Measurements from ENCODE around the gene TBC1D7.
"Not testable (repeated sequence)": the region's sequence is repeated elsewhere in the genome, so short reads cannot be mapped to it uniquely, and the experiment has no call there.

Gene TBC1D7

DNA sequence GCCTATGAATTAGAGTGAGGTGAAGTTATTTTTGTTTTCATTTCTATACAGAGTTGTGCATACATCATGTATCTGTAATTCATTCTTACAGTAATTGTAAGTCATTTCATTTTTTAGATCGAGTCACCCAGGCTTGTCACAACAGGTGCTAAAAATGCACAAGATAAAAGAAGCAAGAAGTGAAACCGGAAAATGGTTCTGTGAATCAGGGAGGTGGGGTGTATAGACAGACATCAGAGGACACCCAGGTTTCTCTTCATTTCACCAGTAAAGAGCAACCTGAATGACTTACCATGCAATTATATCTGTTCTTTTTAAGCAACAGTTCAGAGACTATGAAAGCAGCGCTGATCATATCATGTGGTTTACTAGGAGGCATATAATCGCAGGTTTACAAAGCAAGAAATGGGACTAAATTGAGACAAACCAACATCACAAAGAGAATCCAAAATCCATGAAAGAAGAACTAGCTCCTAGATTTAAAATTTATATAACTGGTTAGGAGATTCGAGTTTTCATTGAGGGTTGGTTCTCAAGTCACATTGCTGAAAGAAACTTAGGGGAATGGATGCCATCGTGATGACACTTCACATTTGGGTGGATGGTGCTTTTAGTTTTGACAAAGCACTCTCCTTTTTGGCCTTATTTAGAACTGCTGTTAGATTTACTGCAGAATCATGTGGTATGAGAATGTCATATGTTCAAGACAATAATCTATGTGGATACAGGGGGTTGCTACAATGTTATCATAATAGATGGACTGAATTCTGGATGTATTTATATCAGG is 27.9 kb upstream of the TBC1D7 start:
- peak; percentile 40 for DNase-seq (ENCODE audit: low read depth)

DNA sequence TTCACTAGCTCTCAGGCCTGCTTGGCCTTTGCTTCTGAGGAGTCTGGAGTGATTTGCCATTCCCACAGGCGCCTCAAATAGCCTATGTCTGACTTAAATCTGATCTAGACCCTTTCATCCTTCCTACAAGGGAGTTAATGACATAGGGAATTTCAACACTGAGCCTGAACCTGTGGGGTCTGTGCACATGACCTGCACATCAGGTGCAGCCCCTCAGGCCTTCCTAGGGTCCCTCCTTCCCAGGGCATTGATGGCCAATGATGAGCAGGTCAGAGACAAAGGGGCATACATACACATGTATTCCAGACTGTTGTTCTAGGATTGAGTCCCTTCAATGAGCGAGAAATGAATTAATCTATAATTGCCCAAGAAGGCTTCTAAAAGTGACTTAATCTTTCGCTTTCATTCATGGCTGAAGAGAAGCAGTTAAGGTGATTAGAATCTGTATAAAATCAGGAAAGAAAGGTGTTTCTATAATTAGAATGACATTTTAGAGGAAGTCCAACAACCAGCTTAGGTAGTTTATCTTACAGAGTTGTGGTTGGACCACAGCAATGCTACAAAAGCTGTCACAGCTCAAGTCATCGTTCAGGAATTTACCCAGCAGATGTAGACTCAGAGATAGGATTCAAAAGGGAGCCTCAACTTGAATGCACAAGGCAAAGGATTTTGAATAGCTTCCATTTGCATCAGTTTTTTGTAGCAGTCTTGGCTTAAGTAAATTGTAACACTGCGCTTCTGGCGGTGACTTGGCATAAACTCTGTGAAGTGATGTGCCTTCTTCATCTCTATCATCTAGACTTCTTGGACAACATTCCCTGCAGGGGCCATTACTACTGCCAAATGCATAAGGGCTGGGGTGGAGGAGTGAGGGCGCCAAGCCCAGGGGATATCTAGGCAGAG is 27.0 kb upstream of the TBC1D7 start:
- DNase-seq (ENCODE audit: low read depth) = peak; percentile 98

DNA sequence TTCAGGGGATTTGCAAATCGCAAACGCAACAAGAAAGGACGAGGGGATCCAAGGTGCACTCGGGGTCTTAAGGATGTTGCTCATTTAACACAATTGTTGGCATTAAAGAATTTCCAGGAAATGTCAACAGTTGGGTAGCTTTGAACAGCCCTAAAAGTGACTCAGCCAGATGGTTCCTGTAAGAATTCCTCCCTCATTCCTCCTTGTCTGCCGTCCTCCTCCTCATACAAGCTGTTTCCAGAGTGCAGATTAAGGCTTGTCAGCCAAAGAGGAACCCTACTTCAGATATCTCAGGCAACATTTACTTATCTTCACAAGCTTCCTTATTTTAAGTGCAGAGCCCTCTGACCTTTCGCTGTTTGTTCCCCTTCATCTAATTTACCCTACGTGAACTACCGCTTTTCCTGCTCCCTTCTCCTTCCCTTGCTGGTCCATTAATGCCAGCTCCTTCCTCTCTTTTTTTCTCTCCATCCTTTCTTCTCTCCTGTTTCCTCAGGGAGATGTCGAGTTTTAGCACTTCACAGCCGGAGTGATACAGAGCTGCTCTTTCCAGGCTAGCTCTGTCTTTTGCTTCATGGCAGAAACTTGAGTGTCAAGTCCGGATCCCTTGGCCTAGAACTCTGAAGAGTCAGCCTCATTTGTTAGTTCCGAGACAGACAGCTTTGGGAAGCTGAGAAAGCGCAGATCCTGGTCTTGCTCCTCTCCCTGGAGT is 26.1 kb upstream of the TBC1D7 start:
- peak; percentile 84 for DNase-seq (ENCODE audit: low read depth)

DNA sequence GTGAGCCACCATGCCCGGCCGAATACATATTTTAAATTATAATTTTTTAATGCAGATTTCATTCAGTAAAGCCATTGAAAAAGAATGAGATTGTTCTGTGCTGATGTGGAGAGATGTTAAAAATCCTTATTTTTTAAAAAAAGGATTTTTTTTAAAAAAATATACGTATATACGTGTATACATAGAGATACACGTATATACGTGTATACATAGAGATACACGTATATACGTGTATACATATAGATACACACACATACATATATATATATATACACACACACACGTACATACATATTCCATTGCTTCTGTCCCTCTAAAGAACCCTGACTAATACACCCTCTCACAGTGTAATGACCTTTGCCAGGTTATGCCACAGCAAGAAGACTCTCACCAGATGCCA is 23.8 kb upstream of the TBC1D7 start:
- no peak for DNase-seq (ENCODE audit: low read depth)

DNA sequence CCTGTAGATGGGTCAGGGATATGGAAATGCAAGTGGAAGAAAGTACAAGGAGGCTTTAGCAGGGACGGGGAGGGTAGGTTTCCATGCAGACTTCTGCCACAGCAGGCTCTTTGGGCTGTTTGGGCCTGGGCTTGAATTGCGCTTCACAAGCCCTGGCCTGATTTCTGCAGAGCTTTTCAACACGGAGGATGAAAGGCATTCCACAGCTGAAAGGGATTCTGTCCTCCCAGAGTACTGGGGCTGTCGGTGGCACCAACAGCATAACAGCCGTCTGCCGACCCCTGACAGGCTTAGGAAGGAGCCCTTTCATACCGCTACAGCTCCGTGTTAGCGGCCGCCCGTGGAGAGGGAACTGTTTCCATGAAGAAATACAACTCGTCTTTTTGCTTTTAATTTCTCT is 22.9 kb upstream of the TBC1D7 start:
- DNase-seq (ENCODE audit: low read depth) = no peak

DNA sequence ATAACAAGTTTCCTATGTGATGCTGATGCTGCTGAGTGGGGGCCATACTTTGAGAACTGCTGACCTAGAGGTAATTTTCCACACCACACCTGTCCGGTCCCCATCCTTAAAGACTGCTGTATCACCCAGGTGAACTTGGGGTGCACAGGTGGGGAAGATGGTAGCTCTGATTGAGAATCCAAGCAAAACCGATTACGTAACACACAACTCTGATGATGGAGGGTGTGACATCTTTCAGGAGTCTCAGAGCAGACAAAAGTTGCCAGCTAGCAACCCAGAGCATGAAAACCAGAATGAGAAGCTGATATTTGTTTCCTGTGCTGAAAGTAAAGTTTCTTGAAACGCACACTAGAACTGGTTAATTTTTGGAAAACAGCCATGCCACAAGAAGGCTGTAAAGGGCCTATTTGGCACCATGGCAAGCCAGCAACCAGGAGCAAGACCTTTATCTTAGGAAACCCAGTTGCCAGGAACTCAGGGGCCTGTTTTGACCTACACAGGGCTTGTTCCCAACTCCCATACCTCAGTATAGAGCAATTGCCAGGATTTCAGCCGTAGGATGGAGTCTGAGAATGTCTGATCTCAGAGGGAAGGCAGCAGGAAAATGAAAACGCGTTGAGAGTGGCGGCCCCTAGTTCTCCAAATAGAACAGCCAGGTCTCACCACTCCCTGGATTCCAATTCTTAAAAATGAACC is 21.6 kb upstream of the TBC1D7 start:
- DNase-seq (ENCODE audit: low read depth) = no peak

DNA sequence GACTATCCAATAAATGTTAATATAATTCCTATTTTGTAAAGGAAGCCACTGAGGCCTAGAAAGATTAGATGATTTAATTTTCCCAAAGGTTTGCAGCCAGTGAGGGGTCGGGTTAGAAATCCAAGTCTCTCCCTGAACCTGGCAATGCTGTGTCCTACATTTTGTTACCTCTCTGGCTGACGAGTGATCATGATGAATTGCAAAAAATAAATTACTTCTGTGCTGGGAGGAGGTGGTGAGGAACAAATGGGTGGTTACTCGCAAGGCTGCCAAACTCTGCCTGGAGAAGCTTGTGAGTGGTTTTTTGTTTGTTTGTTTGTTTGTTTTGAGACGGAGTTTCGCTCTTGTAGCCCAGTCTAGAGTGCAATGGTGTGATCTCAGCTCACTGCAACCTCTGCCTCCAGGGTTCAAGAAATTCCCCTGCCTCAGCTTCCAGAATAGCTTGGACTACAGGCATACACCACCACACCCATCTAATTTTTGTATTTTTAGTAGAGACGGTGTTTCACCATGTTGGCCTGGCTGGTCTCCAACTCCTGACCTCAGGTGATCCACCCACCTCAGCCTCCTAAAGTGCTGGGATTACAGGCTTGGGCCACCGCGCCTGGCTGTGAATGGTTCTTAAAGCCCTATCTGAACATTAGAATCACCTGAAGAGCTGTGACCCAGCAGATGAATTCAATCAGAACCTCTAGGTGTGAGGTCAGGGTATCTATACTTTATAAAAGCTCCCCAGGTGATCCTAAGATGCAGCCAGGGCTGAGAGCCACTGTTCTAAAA is 20.2 kb upstream of the TBC1D7 start:
- DNase-seq (ENCODE audit: low read depth) = no peak

DNA sequence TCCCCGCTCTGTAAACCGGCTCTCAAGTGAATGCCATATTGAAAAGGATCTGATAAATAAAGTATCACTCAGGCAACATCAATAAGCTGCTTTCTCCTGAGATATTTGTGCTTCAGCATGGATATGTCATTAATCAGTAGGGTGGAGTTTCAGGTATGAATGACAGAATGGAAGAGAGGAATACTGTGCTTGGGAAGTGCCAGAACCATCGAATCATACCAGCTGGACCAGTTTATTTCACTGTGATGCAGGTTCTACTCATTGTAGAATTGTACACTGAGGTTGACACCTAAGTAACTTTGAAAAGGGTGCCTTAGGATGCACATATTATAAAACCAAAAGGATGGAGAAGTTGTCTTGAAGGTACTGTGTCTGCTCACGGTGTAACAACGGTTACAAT is 17.9 kb upstream of the TBC1D7 start:
- DNase-seq (ENCODE audit: low read depth) = no peak

DNA sequence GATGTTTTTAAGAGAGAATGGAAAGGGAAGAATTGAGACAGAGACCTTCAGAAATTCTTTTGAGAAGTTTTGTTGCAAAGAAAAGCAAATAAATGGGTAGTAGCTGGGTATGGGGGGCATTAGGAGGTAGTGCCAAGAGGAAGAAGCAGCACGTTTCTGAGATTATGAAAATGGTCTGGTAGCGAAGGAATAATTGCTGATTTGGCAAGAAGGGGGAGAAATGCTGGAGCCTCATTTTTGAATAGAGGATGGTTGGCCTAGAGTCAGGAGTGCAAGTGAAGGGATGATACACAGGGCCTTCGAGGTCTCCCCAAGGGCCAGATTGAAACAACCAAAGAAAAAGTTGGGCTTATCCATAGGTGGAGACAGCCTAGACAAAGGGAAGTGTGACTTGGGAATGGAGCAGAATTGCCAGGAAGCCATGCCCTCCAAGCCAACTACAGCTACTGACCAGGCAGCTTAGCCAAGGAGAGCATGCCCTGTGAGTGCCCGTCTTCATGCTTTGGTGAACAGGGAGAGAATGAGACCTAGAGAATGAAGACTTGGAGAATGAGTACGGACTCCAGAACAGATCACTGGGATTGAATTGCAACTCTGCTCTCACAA is 14.2 kb upstream of the TBC1D7 start:
- DNase-seq (ENCODE audit: low read depth) = no peak

DNA sequence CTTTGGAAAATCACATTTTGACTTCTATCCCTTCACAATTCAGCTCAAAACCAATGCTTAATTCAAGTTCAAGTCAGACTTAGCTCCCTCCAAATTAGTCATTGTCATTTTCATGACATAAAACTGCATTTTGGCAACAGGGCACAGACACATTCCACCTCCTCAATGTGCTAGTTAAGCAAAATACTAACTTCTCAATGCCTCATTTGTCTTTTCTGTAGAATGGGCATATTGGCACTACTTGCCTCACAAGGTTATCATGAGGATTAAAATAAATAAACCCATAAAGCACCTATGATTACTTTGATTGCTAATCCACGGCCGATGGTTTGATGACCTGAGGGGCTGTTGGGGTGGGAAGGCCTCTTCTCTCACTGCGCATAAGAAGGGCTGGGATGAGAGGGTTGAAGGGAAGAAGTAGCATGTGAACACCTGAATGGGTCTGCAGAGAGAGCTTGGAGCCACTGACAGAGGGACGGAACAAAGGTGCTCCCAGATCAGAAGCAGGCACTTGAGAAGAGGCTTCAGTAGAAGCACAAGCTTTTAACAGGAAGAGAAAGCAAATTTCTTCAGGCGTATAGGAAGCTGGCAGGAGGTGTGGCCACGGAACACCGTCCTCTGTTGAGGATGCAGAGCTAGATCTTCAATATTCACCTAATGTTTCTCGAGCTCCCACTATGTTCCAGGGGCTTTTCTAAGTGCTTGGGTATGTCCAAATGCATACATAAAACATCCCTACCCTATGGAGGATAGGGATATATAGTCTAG is 11.7 kb upstream of the TBC1D7 start:
- DNase-seq (ENCODE audit: low read depth) = no peak

DNA sequence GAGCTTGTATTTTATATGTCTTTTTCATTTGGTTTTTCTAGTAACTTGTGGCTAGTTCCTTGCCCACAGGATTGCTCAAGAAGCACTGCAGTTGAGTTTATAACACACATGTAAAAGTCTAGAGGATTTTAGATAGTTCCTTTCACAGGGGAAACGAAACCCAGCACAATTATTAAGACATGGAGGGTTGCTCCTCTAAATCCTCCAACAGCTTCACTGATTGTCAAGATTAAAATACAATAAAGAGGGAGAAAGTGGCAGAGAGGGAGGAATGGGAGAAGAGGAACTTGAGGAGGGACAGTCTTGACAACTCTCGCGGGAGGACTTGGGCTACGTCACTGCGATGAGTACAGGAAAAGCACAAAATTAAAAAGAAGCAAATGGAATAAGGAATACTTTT is 9.7 kb upstream of the TBC1D7 start:
- no peak for DNase-seq (ENCODE audit: low read depth)

DNA sequence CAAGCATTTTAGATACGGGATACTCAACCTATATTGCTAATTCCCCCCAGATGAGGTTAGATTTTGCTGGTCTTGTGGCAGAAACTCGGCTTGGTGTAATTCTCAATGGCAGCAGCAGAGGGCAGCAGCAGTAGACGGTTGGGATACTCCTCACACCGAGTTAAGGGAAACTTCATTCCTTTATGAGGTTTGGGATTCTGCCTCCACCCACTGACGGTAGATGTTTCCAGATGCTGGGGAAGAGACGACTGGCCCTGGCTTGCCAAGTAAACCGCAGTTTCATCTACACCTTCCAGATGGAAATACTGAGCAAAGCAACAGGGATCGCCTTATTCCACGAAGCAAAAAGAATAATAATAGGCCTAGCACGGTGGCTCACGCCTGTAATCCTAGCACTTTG is 8.2 kb upstream of the TBC1D7 start:
- DNase-seq (ENCODE audit: low read depth) = peak; percentile 78

DNA sequence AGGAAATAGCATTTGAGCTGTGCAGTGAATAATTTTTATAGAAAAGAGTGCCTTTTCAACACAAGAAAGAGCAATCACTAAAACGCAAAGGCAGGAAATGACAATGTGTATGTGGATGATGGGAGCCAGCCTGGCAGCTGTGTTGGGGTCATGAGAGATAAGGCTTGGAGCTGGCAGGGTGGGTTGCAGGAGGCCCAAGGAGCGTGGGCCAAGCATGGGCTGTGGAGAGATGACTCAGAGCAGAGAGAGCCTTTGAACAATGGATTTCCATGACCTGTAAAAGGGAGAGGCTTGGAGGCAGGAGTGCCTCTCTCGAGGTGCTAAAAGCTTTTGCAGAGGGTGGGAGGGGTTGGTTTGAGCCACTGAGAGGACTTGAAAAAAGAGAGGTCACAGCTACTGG is 6.6 kb upstream of the TBC1D7 start:
- DNase-seq (ENCODE audit: low read depth) = peak; percentile 6

DNA sequence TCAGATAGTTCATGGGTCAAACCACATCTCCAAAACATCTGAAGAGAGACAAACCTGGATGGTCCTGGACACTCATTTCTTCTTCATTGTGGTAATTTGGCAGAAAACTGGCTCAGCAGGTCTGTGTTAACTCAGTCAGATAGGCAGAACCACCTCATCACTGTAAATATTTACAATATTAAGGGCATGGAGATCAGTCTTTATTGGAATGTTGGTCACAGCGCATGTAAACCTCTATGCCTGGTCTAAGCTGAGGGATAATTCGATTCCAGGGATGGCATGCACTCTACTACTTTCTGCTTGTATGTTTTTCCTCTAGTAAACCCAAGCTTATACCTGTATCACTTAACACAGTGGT is 4.0 kb upstream of the TBC1D7 start:
- DNase-seq (ENCODE audit: low read depth) = no peak

DNA sequence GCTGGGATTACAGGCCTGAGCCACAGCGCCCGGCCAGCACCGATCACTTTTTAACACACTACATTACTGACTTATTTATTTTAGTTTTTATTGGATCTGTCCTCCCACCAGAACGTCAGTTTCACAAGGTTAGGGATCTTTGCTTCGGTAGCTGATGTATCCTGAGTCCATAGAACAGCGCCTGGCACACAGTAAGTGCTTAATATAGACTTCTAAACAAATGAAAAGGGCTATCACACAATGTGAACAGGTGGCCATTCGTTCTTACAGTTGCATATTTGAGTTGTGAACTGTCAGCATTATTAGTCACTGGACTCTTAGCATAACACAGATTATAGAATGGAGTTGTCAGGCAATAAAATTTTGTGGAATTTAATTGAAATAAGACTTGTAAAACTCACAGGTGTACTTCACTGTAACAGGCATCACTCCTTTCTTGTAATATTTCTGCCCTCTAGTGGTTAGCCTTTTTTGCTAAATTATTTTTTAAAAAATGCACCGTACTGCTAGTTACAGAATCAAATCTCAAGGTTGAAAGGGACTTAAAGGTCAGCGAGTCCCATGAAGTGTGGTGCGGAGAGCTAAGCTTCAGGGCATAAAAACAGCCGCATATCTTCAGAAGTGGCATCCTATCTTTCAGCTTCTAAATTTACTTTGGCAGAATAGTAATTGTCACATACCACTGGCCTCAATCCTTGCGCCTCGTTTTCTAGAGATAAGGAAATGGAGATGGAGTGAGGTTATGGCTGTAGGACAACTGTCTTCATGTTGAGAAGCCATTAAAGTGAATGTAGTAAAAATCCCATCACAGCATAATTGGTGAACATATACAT is 3.4 kb upstream of the TBC1D7 start:
- DNase-seq (ENCODE audit: low read depth) = peak; percentile 64

DNA sequence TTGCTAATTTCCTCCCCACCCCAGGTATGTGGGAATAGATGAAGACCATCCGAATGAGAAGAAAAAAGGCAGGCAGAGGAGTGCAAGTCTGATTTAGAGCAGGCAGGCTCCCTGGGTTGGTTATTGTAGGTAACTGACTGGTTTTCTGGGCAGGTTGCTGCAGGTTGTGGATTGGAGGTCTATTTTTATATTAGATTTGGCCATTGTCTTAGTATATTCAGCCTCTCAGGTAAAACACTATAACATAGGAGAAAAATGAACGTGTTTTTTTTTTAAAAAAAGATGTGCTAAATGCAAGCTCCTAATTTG is 492 bp upstream of the TBC1D7 start:
- DNase-seq (ENCODE audit: low read depth) = no peak

DNA sequence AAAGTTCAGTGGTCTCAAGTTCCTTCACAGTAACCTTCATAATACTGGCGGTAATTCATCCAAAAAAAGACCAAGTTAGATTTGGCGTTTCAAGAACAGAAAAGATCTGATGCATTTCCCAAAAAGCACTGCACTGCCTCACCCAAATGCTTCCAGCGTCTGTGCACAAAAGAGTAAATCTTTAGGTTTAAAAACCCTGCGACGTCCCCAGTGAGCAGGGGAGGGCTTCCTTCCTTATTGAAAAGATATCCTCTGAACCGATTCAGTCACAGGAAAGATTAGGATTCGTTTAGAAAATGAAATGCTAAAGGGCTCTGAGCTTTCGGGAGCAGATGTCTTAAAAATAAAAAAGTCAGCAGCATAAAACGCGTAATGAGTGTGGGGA is 654 bp downstream of the TBC1D7 start:
- DNase-seq (ENCODE audit: low read depth) = peak; percentile 34

DNA sequence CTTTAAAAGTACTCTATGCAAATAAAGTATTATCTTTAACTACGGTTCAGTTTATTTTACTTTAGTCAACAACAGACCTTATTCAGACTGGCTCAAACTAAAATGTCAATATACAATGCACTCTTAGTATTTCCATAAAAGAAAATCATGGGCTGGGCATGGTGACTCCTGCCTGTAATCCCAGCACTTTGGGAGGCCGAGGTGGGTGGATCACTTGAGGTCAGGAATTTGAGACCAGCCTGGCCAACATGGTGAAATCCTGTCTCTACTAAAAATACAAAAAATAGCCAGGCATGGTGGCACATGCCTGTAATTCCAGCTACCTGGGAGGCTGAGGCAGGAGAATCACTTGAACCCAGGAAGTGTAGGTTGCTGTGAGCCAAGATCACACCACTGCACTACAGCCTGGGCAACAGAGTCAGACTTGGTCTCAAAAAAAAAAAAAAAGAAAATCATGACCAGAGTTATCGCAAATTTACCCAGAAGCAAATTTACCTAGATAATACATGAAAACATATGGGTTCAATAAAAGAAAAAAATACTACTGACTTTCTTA is 2.2 kb downstream of the TBC1D7 start:
- not testable (repeated sequence) for DNase-seq (ENCODE audit: low read depth)

DNA sequence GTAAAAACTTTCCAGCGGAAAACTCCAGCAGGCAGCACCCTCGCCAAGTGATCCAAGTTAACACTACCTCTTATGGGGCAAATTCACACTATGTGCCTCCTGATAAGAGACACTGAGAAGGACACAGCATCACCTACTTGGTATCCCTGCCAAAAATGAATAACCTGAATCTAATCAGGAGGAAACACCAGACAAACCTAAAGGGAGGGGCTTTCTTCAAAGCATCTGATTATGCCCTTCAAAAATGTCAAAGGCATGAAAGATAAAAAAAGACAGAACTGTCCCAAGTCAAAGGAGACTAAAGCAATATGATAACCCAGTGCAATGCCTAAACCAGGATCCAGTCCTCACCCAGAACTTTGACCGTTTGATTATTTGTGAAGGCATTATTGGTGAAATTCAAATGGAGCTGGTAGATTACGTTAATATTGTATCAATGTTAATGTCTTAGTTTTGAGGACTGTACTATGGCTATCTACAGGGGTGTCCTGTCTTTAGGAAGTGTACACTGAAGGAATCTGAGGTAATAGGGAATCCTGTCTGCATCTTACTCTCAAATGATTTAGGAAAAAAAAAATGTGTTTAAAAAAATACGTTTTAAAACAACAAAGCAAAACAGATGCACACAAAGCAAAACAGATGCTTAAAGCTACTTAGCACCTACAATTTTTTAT is 8.3 kb downstream of the TBC1D7 start:
- no peak for DNase-seq (ENCODE audit: low read depth)

All from ELR (cell line).